Naive B cell (primary cell): Measurements from ENCODE around the gene RUNDC1. TPM values are rescaled to one million over a fixed set of nuclear protein-coding genes. Genes with fewer than 3 reads are reported as not detected.
"Not testable (repeated sequence)": the region's sequence is repeated elsewhere in the genome, so short reads cannot be mapped to it uniquely, and the experiment has no call there.

Source experiments
- ATAC-seq, 2 donors: fragments of 150-1000 bp; cut with Tn5 transposase; 2 replicates each; pipeline ENCODE4 v1.10.0; 2021; ENCODE audit warnings: low read depth in 2 of 2, mild to moderate bottlenecking in 2 of 2, moderate library complexity in 2 of 2
- DNase-seq: peaks from one replicate; pipeline ENCODE4 v3.0.0; 2022
- H3K27ac Mint-ChIP-seq, 6 donors: one replicate each; pipeline ENCODE4 v1.8.0; 2020 to 2022; ENCODE audit warnings: mild to moderate bottlenecking in 6 of 6, mixed read lengths in 6 of 6, moderate library complexity in 5 of 6, inconsistent platforms in 2 of 6
- H3K27me3 Mint-ChIP-seq, 3 donors: one replicate each; pipeline ENCODE4 v1.8.0; 2021 to 2022; ENCODE audit warnings: mixed read lengths in 3 of 3, mild to moderate bottlenecking in 1 of 3
- H3K36me3 Mint-ChIP-seq, 2 donors: one replicate each; pipeline ENCODE4 v1.8.0; 2020 to 2022; ENCODE audit warnings: mixed read lengths in 2 of 2, inconsistent platforms in 1 of 2, mild to moderate bottlenecking in 1 of 2
- H3K4me1 Mint-ChIP-seq, 3 donors: one replicate each; pipeline ENCODE4 v1.8.0; 2020 to 2022; ENCODE audit warnings: mixed read lengths in 3 of 3, inconsistent platforms in 1 of 3, mild to moderate bottlenecking in 1 of 3, moderate library complexity in 1 of 3
- H3K4me3 Mint-ChIP-seq, 8 donors: one replicate each; pipeline ENCODE4 v1.8.0; 2020 to 2022; ENCODE audit warnings: mild to moderate bottlenecking in 8 of 8, mixed read lengths in 8 of 8, moderate library complexity in 8 of 8, inconsistent platforms in 2 of 8
- H3K9me3 Mint-ChIP-seq, 7 donors: one replicate each; pipeline ENCODE4 v1.8.0; 2020 to 2022; ENCODE audit warnings: mixed read lengths in 7 of 7, mild to moderate bottlenecking in 5 of 7, inconsistent platforms in 2 of 7, moderate library complexity in 1 of 7
- polyA plus RNA-seq, 6 donors: library from polyadenylated mRNA; unstranded; fragments of 300-500 nt; fragmentation: Illumina TruSeq; gene quantifications; one replicate each; pipeline ENCODE4 v1.2.3, GENCODE V29; 2021; ENCODE audit warnings: low read depth in 6 of 6

Gene RUNDC1
- polyA plus RNA-seq, 6 donors from 2014 or later = 15.3 to 39.6 (median 26.2) TPM

DNA sequence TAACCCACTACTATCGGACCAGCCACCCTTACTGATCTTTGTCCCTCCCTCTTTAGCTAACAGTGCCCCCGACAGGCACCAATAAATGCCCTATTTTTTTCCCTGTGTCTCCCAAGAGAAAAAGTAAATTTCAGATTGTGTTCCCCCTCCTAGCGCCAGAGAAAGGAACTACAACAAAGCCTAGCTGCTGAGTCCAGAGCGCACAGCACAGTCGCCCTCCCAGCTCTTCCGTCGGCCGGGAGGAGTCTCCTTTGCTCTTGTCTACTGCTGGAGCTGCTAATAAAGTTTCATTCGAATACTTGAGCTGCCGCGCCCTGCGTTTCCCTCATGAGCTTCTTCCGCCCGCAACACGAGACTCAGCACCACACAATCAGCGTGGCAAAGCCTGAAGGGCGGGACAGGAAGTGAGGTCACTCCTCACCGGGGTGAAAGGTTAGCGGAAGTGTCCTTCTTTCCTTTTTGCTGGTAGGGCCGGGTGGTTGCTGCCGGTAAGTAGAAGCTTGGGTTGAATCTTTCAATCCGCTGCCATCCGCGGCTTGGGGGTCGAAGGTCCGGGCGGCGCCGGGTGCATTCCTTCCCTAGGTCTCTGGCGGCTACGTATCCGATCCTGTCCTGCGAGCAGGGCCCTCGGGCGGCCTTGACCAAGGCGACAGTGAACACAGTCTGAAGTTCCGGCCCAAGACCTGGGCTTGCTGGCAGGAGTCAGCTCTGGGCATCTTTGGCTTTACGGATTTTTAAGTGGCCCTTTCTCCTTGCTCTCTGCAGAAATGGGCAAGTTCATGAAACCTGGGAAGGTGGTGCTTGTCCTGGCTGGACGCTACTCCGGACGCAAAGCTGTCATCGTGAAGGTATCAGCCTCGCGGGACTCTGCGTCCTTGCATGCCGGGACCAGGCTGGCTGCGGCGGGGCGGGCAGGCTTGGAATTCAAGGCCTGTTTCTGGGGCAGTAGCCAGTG is 17.9 kb downstream of the RUNDC1 start, which contains the start of gene RPL27:
TSS of gene RPL27 (plus strand) at position 436 of the 955 bp plus-strand sequence. CDS start at position 768, 332 bp downstream.
- ATAC-seq (peak; percentile 92 to 93), DNase-seq (peak; percentile 97)
- Mint-ChIP-seq H3K4me1 (peaks cover 29 to 43% (median 37%) of the 10 kb centered on the region in 3 donors), H3K36me3 (no peaks in the 10 kb centered on the region), H3K27ac (peak within 1 kb of the TSS; percentile 96 to 98 (median 98)), H3K27me3 (no peaks in the 10 kb centered on the region), H3K4me3 (peak within 1 kb of the TSS; percentile 89 to 98 (median 92)), H3K9me3 (peaks cover 0 to 1% (median 0%) of the 10 kb centered on the region in 7 donors)

DNA sequence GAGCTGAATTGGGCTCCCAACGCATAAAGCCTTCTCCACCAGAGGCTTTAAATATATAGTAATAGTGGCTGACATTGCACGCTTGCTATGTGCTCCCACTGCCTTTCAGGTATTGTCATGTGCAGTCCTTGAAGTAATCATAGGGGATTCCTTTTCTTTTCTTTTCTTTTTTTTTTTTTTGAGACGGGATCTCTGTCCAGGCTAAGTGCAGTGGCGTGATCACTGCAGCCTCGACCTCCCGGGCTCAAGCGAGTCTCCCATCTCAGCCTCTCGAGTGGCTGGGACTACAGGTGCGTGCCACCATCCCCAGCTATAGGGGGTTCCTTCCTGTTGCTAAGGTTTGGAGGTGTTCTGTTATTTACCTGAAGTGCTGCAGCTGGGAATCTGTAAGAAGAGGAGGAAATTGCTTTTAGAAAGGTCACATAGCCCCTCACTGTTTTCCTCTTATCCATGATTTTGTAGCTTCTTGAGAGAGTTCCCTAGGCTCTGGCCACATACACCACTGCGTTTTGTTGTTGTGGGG is 18.7 kb downstream of the RUNDC1 start:
- Mint-ChIP-seq H3K4me1 (peaks cover 29 to 43% (median 37%) of the 10 kb centered on the region in 3 donors), H3K9me3 (peaks cover 0 to 1% (median 0%) of the 10 kb centered on the region in 7 donors), H3K4me3 (peak overlapping the region; percentile 89 to 98 (median 92)), H3K27ac (peak overlapping the region; percentile 96 to 98 (median 98)), H3K27me3 (no peaks in the 10 kb centered on the region), H3K36me3 (no peaks in the 10 kb centered on the region)
- no peak for ATAC-seq
- DNase-seq = no peak

DNA sequence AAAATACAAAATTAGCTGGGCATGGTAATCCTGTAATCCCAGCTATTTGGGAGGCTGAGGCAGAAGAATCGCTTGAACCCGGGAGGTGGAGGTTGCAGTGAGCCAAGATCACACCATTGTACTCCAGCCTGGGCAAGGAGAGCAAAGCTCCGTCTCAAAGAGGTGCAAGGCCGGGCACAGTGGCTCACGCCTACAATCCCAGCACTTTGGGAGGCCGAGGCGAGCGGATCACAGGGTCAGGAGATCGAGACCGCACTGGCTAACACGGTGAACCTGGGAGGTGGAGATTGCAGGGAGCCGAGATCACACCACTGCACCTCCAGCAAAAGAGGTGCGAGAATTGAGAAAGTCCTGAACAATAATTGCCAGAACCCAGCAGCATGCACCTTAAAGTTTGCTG is 20.5 kb downstream of the RUNDC1 start:
- not testable (repeated sequence) for H3K9me3 Mint-ChIP-seq, ATAC-seq, H3K36me3 Mint-ChIP-seq, H3K27me3 Mint-ChIP-seq, DNase-seq
- Mint-ChIP-seq H3K4me1 (peaks cover 19 to 36% (median 25%) of the 10 kb centered on the region in 3 donors), H3K27ac (peak overlapping the region in 3 of 6 donors; percentile 41 to 66 (median 61)), H3K4me3 (peak overlapping the region in 1 of 8 donors; percentile 36)

- no peaks in the 10 kb centered on the region for H3K36me3 Mint-ChIP-seq
- DNase-seq (no peak), ATAC-seq (no peak)
- peaks cover 17 to 40% (median 20%) of the 10 kb centered on the region in 3 donors for H3K4me1 Mint-ChIP-seq
- H3K4me3 Mint-ChIP-seq = peak overlapping the region in 1 of 8 donors; percentile 29
- H3K27ac Mint-ChIP-seq = peak overlapping the region in 3 of 6 donors; percentile 38 to 89 (median 56)
- no peaks in the 10 kb centered on the region for H3K27me3 Mint-ChIP-seq
- peaks cover 0 to under 1% (median 0%) of the 10 kb centered on the region in 7 donors for H3K9me3 Mint-ChIP-seq
Measured at GRCh38 chr17:43003542-43004172, 23.3 kb downstream of the RUNDC1 start.

DNA sequence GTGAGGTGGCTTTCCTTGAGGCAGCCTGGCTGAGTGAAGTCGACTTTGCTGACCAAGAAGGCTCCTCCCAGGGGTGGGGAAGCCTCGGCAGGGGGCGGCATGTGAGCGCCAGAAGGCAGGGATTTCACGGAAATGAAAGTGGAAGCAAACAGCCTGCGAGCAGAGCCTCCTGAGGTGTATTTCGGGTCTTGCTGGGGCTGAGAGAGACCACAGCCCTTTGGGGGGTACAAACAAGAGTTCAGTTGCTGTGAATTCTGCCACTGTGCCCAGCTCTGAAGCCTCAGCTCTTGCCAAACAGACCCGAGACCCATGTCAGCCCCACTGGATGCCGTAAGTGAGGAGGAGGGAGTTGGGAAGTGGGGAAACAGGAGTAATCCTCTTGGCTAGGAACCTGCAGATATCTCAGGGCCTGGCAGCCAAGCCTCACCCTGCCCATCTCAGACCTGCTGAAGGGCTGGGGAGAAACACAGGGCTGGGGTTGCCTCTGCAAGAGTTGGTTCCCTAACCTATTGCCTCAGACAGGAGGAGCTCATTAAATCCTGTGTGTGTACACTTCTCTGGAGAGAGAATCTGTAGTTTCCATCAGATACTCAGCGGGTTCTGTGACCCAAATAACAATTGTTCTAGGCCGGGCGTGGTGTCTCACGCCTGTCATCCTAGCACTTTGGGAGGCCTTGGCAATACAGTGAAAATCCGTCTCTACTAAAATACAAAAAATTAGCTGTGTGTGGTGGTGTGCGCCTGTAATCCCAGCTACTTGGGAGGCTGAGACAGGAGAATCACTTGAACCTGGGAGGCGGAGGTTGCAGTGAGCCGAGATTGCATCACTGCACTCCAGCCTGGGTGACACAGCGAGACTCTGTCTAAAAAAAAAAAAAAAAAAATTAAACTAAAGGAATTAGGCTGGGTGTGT is 26.5 kb downstream of the RUNDC1 start, which contains the start of gene IFI35:
TSS of gene IFI35 (plus strand) at position 146 of the 913 bp plus-strand sequence. CDS start at position 310, 164 bp downstream.
- Mint-ChIP-seq H3K36me3 (no peaks in the 10 kb centered on the region), H3K27ac (peak within 1 kb of the TSS; percentile 98 to 99 (median 99)), H3K4me1 (peaks cover 11 to 35% (median 12%) of the 10 kb centered on the region in 3 donors), H3K4me3 (peak within 1 kb of the TSS; percentile 97 to 100 (median 99)), H3K27me3 (no peaks in the 10 kb centered on the region), H3K9me3 (no peaks in the 10 kb centered on the region)
- DNase-seq (peak; percentile 86), ATAC-seq (peak; percentile 99 to 100)

GRCh38 chr17:43010667-43011308 is 30.4 kb downstream of the RUNDC1 start:
- H3K4me1 Mint-ChIP-seq = peaks cover 17 to 36% (median 19%) of the 10 kb centered on the region in 3 donors
- DNase-seq (no peak), ATAC-seq (no peak)
- H3K27me3 Mint-ChIP-seq = no peaks in the 10 kb centered on the region
- H3K27ac Mint-ChIP-seq = peak overlapping the region in 2 of 6 donors; percentile 18 to 60
- H3K36me3 Mint-ChIP-seq = peaks cover 10 to 19% of the 10 kb centered on the region in 2 donors
- H3K4me3 Mint-ChIP-seq = peak overlapping the region in 1 of 8 donors; percentile 64
- H3K9me3 Mint-ChIP-seq = no peaks in the 10 kb centered on the region

DNA sequence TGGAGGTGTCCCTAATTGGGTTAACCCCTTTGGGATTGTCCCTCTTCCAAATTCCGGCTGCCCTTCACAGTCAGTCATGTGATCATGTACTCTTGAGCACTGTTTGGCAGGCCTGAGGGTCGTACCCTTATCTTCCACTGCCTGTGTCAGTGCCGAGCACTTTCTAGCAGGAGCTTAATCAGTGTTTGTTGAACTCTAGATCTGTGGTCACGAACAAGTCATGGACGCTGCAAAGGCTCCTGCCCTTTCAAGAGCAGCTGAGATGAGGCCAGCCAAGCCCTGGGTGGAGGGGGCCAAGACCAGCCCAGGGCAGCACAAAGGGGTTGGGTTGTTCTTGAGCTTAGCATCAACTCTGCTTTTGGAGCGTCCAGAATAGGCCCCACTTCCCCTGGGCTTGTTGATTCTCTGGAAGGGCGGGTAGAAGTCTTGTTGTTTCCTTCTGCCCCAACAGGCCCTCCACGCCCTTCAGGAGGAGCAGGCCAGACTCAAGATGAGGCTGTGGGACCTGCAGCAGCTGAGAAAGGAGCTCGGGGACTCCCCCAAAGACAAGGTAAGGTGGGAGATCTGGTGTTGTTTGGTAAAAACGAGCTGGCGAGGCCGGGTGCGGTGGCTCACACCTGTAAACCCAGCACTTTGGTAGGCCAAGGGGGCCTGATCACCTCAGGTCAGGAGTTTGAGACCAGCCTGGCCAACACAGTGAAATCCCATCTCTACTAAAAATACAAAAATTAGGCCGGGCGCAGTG is 31.5 kb downstream of the RUNDC1 start:
- Mint-ChIP-seq H3K4me1 (peaks cover 12 to 26% (median 14%) of the 10 kb centered on the region in 3 donors), H3K27me3 (no peaks in the 10 kb centered on the region), H3K4me3 (peak overlapping the region in 1 of 8 donors; percentile 45), H3K27ac (no peak overlapping the region), H3K9me3 (no peaks in the 10 kb centered on the region), H3K36me3 (peaks cover 10 to 19% of the 10 kb centered on the region in 2 donors)
- DNase-seq (no peak), ATAC-seq (no peak)

DNA sequence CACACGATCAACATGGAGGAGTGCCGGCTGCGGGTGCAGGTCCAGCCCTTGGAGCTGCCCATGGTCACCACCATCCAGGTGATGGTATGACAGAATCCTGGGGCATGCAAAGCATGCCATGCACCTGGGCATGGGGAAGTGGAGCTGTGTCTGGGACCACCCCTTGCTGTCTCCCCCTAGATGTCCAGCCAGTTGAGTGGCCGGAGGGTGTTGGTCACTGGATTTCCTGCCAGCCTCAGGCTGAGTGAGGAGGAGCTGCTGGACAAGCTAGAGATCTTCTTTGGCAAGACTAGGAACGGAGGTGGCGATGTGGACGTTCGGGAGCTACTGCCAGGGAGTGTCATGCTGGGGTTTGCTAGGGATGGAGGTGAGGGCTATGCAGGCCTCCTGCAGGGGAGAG is 32.9 kb downstream of the RUNDC1 start:
- Mint-ChIP-seq H3K27ac (peak overlapping the region in 4 of 6 donors; percentile 9 to 47 (median 12)), H3K4me1 (peaks cover 11 to 14% (median 14%) of the 10 kb centered on the region in 3 donors), H3K36me3 (peaks cover 10 to 19% of the 10 kb centered on the region in 2 donors), H3K27me3 (no peaks in the 10 kb centered on the region), H3K4me3 (peak overlapping the region in 1 of 8 donors; percentile 74), H3K9me3 (no peaks in the 10 kb centered on the region)
- ATAC-seq (no peak), DNase-seq (no peak)

DNA sequence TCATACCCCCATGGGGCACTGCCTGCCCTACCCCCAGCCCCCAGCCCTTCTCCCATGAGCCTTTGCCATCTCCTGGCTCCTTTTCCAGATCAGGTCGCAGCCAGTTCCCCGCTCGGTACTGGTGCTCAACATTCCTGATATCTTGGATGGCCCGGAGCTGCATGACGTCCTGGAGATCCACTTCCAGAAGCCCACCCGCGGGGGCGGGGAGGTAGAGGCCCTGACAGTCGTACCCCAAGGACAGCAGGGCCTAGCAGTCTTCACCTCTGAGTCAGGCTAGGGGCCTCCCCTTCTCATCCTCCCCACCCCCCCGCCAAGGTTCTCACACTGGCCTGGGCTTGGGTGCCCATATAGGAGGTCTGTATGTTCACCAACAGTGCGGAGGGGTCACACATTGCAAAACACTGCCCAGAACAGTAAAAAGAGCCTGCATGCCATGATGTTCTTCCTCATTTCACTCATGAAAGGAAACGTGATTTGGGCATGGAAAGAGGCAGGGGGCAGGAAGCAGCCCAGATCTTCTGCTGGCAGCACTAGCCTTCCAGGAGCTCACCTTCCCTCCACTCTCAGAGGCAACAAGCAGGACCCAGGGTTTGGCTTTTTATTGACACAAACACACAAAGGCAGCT is 33.8 kb downstream of the RUNDC1 start:
- H3K27ac Mint-ChIP-seq = peak overlapping the region in 2 of 6 donors; percentile 13 to 51
- no peaks in the 10 kb centered on the region for H3K27me3 Mint-ChIP-seq
- DNase-seq (no peak), ATAC-seq (no peak)
- no peaks in the 10 kb centered on the region for H3K9me3 Mint-ChIP-seq
- H3K4me3 Mint-ChIP-seq = no peak overlapping the region
- H3K36me3 Mint-ChIP-seq = peaks cover 10 to 19% of the 10 kb centered on the region in 2 donors
- H3K4me1 Mint-ChIP-seq = peaks cover 11 to 14% (median 14%) of the 10 kb centered on the region in 3 donors

- Mint-ChIP-seq H3K4me3 (no peak overlapping the region), H3K27me3 (no peaks in the 10 kb centered on the region), H3K27ac (peak overlapping the region in 4 of 6 donors; percentile 54 to 72 (median 62)), H3K4me1 (peaks cover 16 to 20% (median 19%) of the 10 kb centered on the region in 3 donors), H3K9me3 (no peaks in the 10 kb centered on the region), H3K36me3 (peaks cover 10 to 19% of the 10 kb centered on the region in 2 donors)
- ATAC-seq (no peak), DNase-seq (no peak)
Measured at GRCh38 chr17:43014649-43015542, 34.5 kb downstream of the RUNDC1 start.
